Measurements from ENCODE around the gene SCYGR2.
A peak's percentile ranks its signal among the peaks of the same experiment; 100 is the strongest.
"Not testable (repeated sequence)": the region's sequence is repeated elsewhere in the genome, so short reads cannot be mapped to it uniquely, and the experiment has no call there.

The SCYGR2 gene, protein sequence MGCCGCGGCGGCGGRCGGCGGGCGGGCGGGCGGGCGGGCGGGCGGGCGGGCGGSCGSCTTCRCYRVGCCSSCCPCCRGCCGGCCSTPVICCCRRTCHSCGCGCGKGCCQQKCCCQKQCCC

DNA sequence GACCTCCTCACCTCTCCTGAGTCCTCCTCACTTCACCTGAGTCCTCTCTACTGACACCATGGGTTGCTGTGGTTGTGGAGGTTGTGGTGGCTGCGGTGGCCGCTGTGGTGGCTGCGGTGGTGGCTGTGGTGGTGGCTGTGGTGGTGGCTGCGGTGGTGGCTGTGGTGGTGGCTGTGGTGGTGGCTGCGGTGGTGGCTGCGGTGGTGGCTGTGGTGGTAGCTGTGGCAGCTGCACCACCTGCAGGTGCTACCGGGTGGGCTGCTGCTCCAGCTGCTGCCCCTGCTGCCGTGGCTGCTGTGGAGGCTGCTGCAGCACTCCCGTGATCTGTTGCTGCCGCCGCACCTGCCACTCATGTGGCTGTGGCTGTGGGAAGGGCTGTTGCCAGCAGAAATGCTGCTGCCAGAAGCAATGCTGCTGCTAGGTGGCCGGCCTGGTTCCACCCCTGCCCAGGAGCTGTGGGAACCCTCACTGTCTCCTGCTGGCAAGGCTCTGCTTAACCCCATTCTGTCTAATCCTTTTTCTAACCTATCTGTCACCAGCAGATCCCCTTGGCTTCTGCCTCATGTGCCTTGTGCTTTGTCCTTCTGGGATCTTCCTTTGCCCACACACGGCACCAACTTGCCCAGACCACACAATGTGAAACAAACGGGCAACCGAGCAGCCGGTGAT is at the start of gene SCYGR2:
TSS of gene SCYGR2 (plus strand) at position 59 of the 669 bp plus-strand sequence. CDS start at position 59, 0 bp downstream.
- DNase-seq: not testable (repeated sequence)

DNA sequence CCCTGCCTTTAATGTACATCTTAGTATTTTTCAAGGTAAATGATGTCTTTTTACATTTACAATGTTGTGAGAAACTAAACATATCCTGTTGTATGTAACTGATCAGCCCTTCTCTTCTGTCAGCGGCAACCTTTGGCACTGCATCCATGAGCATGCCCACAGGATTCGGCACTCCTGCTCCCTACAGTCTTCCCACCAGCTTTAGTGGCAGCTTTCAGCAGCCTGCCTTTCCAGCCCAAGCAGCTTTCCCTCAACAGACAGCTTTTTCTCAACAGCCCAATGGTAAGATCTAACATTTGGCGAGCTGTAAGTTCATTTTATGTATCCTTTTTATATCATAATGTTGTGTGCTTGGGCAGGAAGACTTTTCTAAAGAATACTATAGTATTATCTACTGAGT is 46.9 kb upstream of the SCYGR2 start:
- DNase-seq: no peak

DNA sequence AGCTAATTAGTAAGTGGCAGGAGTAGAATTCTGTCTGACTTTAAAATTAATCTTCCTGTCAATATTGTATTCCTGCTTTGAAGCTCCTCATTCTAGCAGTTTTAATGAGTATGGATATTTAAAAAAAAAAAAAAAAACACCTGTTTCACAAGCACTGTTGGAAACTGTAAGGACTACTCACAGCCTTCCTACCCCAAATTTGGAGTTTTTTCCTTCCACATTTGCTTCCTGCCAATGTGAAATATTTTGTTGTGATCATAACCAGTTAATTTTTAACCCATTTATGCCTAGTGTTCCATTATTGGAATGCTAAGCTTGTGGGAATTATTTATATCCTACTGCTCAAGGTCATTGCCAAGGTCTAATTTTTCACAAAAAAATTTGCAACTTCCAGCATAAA is 36.1 kb upstream of the SCYGR2 start:
- DNase-seq: no peak

- no peak for DNase-seq
These were observed 33.6 kb upstream of the SCYGR2 start for GRCh38 chr2:227565080-227565479.

- DNase-seq: no peak
These were observed 32.7 kb upstream of the SCYGR2 start for GRCh38 chr2:227566012-227566411.

DNA sequence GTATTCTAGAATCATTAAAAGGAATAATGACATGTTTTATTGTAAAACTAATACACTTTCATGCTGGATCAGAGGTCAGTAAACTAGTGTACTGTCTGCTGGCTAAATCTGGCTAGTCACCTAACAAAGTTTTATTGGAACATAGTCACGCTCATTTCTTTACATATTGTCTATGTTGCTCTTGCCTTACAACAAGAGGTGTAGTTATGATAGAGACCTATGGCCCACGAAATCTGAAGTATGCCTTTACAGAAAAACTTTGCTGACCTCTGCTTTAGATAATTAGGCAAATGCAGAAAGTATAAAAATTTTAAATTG is 29.9 kb upstream of the SCYGR2 start:
- no peak for DNase-seq

DNA sequence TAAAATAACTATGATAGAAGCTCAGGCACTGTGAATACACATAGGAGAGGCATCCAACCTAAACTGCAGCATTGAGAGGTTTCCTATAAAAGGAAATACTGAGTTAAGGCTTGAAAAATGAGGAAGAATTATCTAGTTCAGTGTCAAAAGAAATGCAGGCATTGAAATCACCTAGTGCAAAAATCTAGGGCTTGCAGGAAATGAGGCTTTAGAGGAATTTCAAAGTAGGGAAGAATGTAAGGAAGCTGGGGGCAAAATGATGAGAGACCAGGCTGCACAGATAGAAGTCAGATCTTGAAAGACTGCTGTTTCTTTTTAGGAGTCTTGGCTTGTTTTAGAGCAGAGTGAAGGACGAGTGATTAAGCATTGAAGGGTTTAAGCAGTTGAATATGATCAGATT is 28.1 kb upstream of the SCYGR2 start:
- DNase-seq: no peak

DNA sequence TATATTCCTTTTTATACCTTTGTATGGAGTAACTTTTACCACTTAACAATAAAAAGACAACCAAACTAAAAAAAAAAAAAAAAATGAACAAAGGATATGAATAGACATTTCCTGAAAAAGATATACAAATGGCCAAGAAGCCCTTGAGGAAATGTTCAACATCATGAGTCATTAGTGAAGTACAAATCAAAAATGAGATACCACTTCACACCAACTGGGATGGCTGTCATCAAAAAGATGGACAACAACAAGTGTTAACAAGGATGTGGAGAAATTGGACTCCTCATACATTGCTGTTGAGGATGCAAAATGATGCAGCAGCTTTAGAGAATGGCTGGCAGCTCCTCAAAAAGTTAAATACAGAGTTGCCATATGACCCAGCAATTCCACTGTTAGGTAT is 22.6 kb upstream of the SCYGR2 start:
- DNase-seq: no peak

DNA sequence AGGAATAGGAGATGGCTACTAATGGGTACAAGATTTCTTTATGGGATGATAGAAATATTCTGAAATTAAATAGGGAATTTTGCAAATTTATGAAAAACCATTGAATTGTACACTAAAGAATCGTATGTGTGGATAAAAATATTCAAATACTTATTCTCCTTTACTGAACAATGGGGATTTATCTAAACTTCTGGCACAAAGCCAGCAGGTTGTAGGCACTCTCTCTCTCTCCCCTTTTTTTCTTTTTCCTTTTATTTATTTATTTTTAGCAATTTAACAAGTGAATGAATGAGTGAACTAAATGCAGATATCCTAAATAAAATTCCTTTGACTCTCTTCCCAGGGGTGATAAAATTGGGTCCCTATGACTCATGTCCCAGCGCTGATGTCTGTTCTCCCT is 21.9 kb upstream of the SCYGR2 start:
- no peak for DNase-seq

GRCh38 chr2:227577555-227577954 is 21.1 kb upstream of the SCYGR2 start:
- DNase-seq: peak; percentile 8

DNA sequence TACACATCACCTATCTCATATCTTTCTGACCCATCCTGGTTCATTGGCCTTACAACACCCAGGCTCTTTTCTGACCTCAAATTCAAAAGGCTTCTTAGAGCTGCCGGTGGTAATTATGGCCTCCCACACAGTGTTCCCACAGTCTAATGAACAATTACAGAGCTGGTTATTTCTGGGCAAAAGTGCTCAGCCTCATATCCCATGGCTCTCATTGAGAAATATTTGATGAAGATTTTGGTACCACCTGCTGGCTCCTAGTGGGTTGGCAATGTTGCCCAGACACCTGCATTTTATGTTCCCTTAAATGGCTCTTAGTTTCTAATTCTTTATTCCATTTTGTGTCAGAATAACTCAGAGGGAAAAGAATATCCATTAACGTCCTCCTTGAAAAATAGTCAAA is 20.1 kb upstream of the SCYGR2 start:
- DNase-seq: peak; percentile 14

DNA sequence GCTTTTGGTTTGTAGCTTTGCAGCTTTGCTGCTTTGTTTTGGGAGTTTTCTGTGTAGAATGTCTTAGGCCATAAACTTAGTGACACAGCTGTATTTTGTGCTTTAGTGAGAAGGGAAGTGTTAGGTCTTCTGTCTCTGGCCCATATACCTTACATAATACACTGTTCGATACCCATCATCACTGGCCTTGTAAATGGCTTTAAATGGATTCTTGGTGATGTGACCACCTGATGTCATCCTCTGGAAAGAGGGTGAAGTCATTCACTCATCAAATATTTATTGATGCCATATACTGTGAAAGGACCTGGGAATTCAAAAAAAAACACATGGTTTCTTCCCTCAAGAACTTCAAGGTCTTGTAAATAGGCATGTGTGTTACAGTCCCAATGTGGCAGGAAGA is 18.9 kb upstream of the SCYGR2 start:
- no peak for DNase-seq

DNA sequence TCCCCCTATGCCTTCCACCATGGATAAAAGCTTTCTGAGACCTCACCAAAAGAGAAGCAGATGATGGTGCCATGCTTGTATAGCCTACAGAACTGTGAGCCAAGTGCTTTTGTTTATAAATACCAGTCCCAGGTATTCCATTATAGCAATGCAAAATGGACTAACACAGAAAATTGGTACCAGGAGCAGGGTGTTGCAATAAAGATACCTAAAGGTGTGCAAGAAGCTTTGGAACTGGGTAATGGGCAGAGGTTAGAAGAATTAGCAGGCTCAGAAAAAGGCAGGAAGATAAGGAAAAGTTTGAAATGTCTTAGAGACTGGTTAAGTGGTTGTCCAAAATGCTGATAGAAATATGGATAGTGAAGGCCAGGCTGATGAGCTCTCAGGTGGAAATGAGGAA is 16.3 kb upstream of the SCYGR2 start:
- no peak for DNase-seq

GRCh38 chr2:227592694-227593387 is 5.9 kb upstream of the SCYGR2 start:
- DNase-seq: no peak

DNA sequence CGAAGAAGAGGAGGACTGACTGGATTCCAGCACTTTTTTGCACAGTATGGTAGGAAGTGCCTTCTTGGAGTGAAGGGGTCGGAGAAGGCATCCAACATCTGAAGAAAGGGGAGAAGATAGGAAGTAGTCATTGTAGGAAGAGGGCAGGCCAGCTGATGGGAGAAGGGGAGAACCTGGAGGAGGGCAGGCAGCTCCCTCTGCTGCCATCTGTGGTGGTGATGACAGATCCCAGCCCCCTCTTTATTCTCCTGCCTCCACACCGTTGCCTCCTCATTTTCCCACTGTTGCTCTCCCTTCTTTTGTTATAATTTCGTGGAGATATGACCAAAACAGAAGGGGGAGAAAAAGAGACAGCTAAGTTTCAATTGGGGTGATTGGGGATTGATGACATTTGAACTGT is 2.9 kb upstream of the SCYGR2 start:
- no peak for DNase-seq

GRCh38 chr2:227597036-227597435 is 1.7 kb upstream of the SCYGR2 start:
- no peak for DNase-seq

DNA sequence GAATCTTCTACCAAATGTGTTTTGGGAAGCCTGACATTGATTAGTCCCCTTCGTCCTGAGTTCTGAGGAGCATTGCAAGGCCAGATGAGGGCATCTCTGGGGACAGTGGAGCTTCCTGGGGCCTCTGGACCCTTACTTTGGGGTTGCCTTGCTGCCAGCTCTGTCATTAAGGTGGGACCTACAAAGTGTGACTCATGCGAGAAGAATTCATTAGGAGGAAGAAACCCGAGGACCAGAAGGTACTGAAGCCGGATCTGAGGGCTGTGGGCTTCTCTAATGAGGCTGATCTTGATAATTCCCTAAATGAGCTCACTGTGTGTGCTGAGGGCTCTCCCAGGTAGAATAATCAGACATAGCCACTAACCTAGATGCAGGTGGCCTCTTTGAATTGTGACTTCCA is 695 bp upstream of the SCYGR2 start:
- no peak for DNase-seq

- no peak for DNase-seq
These were observed 3.7 kb downstream of the SCYGR2 start for GRCh38 chr2:227602358-227602757.

DNA sequence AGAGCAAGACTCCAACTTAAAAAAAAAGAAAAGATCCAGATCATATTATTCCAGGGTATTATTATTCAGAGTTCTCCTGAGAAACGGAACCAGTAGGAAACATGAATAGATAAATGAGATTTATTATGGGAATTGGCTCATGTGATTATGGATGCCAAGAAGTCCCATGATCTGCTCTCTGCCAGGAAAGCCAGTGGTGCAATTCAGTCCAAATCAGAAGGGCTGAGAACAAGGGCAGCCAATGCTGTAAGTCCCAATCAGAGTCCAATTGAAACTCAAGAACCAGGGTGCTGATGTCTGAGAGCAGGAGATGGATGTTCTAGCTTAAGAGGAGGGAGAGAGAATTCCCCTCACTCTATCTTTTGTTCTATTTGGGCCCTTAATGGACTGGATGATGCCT is 7.8 kb downstream of the SCYGR2 start:
- DNase-seq: no peak

- DNase-seq: no peak
These were observed 9.2 kb downstream of the SCYGR2 start for GRCh38 chr2:227607941-227608340.

GRCh38 chr2:227608561-227609338 is 10.1 kb downstream of the SCYGR2 start:
- peak; percentile 11 for DNase-seq

DNA sequence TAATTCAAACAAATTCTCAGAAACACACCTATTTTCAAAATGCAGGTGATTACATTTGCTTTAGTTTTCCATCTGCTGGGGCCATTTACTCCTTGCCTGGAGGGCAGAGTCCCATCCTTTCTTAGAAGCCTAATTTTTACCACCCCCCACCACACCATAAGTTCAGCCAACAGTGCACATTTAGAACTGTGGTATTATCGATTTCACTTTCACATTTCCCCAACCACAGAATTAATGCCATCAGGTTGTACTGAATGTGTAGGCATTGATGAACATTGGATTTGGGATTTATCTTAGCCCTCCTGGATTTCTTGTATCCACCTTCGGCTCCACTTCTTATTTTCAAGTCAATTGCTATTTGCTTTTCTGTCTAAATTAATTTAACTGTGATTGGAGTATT is 11.4 kb downstream of the SCYGR2 start:
- peak; percentile 13 for DNase-seq

GRCh38 chr2:227612546-227613271 is 14.0 kb downstream of the SCYGR2 start:
- DNase-seq: peak; percentile 79

All from NCI-H69 (cell line).